Measurements from ENCODE around the gene PPARA.
A peak's percentile ranks its signal among the peaks of the same experiment; 100 is the strongest.

The PPARA gene

GRCh38 chr22:46119729-46120419 lies 30.5 kb upstream of the PPARA start:
- H3K9ac ChIP-seq (ENCODE audit: low read length), result peak overlapping the region; percentile 61
- peak overlapping the region; percentile 36 for H3K4me3 ChIP-seq (ENCODE audit: low read length)
- no peaks in the 10 kb centered on the region for H3K27me3 ChIP-seq (ENCODE audit: low read depth, low read length)
- H3K27ac ChIP-seq (ENCODE audit: low read length), result peak overlapping the region; percentile 81
- TF ChIP-seq CTCF (IDR thresholded peaks at IDR 0.05; ENCODE audit: low read depth, low read length), result no peak
- no peak for TF ChIP-seq EZH2phosphoT487 (IDR thresholded peaks at IDR 0.05; ENCODE audit: low read depth)
- no peaks in the 10 kb centered on the region for H3K36me3 ChIP-seq (replicated peaks; ENCODE audit: low read depth, low read length)
- H3K79me2 ChIP-seq (ENCODE audit: low read length), result no peaks in the 10 kb centered on the region
- H3K4me1 ChIP-seq (ENCODE audit: low read length), result peaks cover 73% of the 10 kb centered on the region
- no peaks in the 10 kb centered on the region for H4K20me1 ChIP-seq (ENCODE audit: insufficient read depth, low read length)
- H2AFZ ChIP-seq (ENCODE audit: low read depth, low read length), result no peak overlapping the region
- H3K4me2 ChIP-seq (ENCODE audit: low read length), result peak overlapping the region; percentile 66
- no peaks in the 10 kb centered on the region for H3K9me3 ChIP-seq (ENCODE audit: insufficient read depth, low read length)

- Histone ChIP-seq H3K4me2 (ENCODE audit: low read length) (peak overlapping the region; percentile 66), H3K27ac (ENCODE audit: low read length) (peak overlapping the region; percentile 81; the same call in 1 of the 2 replicates), H3K4me1 (ENCODE audit: low read length) (peaks cover 70% of the 10 kb centered on the region), H2AFZ (ENCODE audit: low read depth, low read length) (no peak overlapping the region), H4K20me1 (ENCODE audit: insufficient read depth, low read length) (no peaks in the 10 kb centered on the region), H3K4me3 (ENCODE audit: low read length) (peak overlapping the region; percentile 36; the same call in 1 of the 2 replicates), H3K9ac (ENCODE audit: low read length) (peak overlapping the region; percentile 61; the same call in 1 of the 2 replicates), H3K79me2 (ENCODE audit: low read length) (no peaks in the 10 kb centered on the region), H3K9me3 (ENCODE audit: insufficient read depth, low read length) (no peaks in the 10 kb centered on the region), H3K27me3 (ENCODE audit: low read depth, low read length) (no peaks in the 10 kb centered on the region), H3K36me3 (replicated peaks; ENCODE audit: low read depth, low read length) (no peaks in the 10 kb centered on the region)
- no peak for TF ChIP-seq CTCF (IDR thresholded peaks at IDR 0.05; ENCODE audit: low read depth, low read length)
- TF ChIP-seq EZH2phosphoT487 (IDR thresholded peaks at IDR 0.05; ENCODE audit: low read depth), result no peak
Observed at GRCh38 chr22:46120420-46120737, 29.9 kb upstream of the PPARA start.

GRCh38 chr22:46121079-46121478 lies 29.2 kb upstream of the PPARA start:
- Histone ChIP-seq H3K4me2 (ENCODE audit: low read length) (no peak overlapping the region), H3K9ac (ENCODE audit: low read length) (no peak overlapping the region; the same call in 1 of the 2 replicates), H3K27ac (ENCODE audit: low read length) (peak overlapping the region; percentile 3; the same call in 1 of the 2 replicates), H3K9me3 (ENCODE audit: insufficient read depth, low read length) (no peaks in the 10 kb centered on the region), H2AFZ (ENCODE audit: low read depth, low read length) (no peak overlapping the region), H3K4me1 (ENCODE audit: low read length) (peaks cover 68% of the 10 kb centered on the region), H3K27me3 (ENCODE audit: low read depth, low read length) (no peaks in the 10 kb centered on the region), H3K36me3 (replicated peaks; ENCODE audit: low read depth, low read length) (no peaks in the 10 kb centered on the region), H3K79me2 (ENCODE audit: low read length) (no peaks in the 10 kb centered on the region), H4K20me1 (ENCODE audit: insufficient read depth, low read length) (no peaks in the 10 kb centered on the region), H3K4me3 (ENCODE audit: low read length) (no peak overlapping the region)
- TF ChIP-seq CTCF (IDR thresholded peaks at IDR 0.05; ENCODE audit: low read depth, low read length) (no peak), EZH2phosphoT487 (IDR thresholded peaks at IDR 0.05; ENCODE audit: low read depth) (no peak)

- Histone ChIP-seq H3K9ac (ENCODE audit: low read length) (no peak overlapping the region; the same call in 1 of the 2 replicates), H3K27me3 (ENCODE audit: low read depth, low read length) (no peaks in the 10 kb centered on the region), H3K4me1 (ENCODE audit: low read length) (peaks cover 68% of the 10 kb centered on the region), H3K27ac (ENCODE audit: low read length) (peak overlapping the region; percentile 1; the same call in 1 of the 2 replicates), H2AFZ (ENCODE audit: low read depth, low read length) (no peak overlapping the region), H3K4me2 (ENCODE audit: low read length) (no peak overlapping the region), H3K79me2 (ENCODE audit: low read length) (no peaks in the 10 kb centered on the region), H4K20me1 (ENCODE audit: insufficient read depth, low read length) (no peaks in the 10 kb centered on the region), H3K4me3 (ENCODE audit: low read length) (no peak overlapping the region), H3K36me3 (replicated peaks; ENCODE audit: low read depth, low read length) (no peaks in the 10 kb centered on the region), H3K9me3 (ENCODE audit: insufficient read depth, low read length) (no peaks in the 10 kb centered on the region)
- TF ChIP-seq EZH2phosphoT487 (IDR thresholded peaks at IDR 0.05; ENCODE audit: low read depth) (no peak), CTCF (IDR thresholded peaks at IDR 0.05; ENCODE audit: low read depth, low read length) (no peak)
Observed at GRCh38 chr22:46121523-46122287, 28.6 kb upstream of the PPARA start.

Data from OCI-LY3 (cell line).